KOPT-K1 (cell line): ENCODE data around the gene CDKAL1.
"Not testable (repeated sequence)": the region's sequence is repeated elsewhere in the genome, so short reads cannot be mapped to it uniquely, and the experiment has no call there.

Source experiments
- H3K27ac ChIP-seq: fragments of 200-600 bp; sonication (generic); 2 replicates; pipeline ENCODE4 v1.5.1; 2016; ENCODE audit warnings: antibody characterized with exemption, mild to moderate bottlenecking, low read depth, low read length; ENCODE audit not compliant: poor library complexity, severe bottlenecking
- H3K36me3 ChIP-seq: fragments of 200-600 bp; sonication (generic); 2 replicates; pipeline ENCODE4 v1.5.1; 2017; ENCODE audit warnings: antibody characterized with exemption, mild to moderate bottlenecking, low read length, moderate library complexity; ENCODE audit not compliant: insufficient read depth
- H3K9me3 ChIP-seq: fragments of 200-600 bp; sonication (generic); 2 replicates; pipeline ENCODE4 v1.5.1; 2017; ENCODE audit warnings: antibody characterized with exemption, low read length, mild to moderate bottlenecking; ENCODE audit not compliant: insufficient read depth, poor library complexity, severe bottlenecking

Gene CDKAL1

GRCh38 chr6:20571261-20571660 lies 37.0 kb downstream of the CDKAL1 start:
- H3K9me3 ChIP-seq: no peaks in the 10 kb centered on the region
- no peaks in the 10 kb centered on the region; the same call in 1 of the 2 replicates for H3K36me3 ChIP-seq
- no peak overlapping the region for H3K27ac ChIP-seq

- Histone ChIP-seq H3K9me3 (no peaks in the 10 kb centered on the region), H3K27ac (no peak overlapping the region), H3K36me3 (no peaks in the 10 kb centered on the region; the same call in 1 of the 2 replicates)
These were observed 38.0 kb downstream of the CDKAL1 start for GRCh38 chr6:20572288-20572687.

- Histone ChIP-seq H3K36me3 (peaks cover under 1% of the 10 kb centered on the region; the same call in 1 of the 2 replicates), H3K27ac (peak overlapping the region; percentile 8), H3K9me3 (no peaks in the 10 kb centered on the region)
These were observed 38.7 kb downstream of the CDKAL1 start for GRCh38 chr6:20572940-20573339.

- Histone ChIP-seq H3K9me3 (no peaks in the 10 kb centered on the region), H3K27ac (peak overlapping the region; percentile 76), H3K36me3 (peaks cover 13% of the 10 kb centered on the region)
These were observed 40.1 kb downstream of the CDKAL1 start for GRCh38 chr6:20574355-20574754.

- Histone ChIP-seq H3K9me3 (no peaks in the 10 kb centered on the region), H3K27ac (peak overlapping the region; percentile 76), H3K36me3 (peaks cover 19% of the 10 kb centered on the region)
These were observed 40.9 kb downstream of the CDKAL1 start for GRCh38 chr6:20575125-20575524.

- H3K36me3 ChIP-seq: peaks cover 19% of the 10 kb centered on the region
- no peaks in the 10 kb centered on the region for H3K9me3 ChIP-seq
- H3K27ac ChIP-seq: peak overlapping the region; percentile 76
These were observed 41.6 kb downstream of the CDKAL1 start for GRCh38 chr6:20575704-20576451.

GRCh38 chr6:20577173-20577688 lies 43.0 kb downstream of the CDKAL1 start:
- Histone ChIP-seq H3K27ac (peak overlapping the region; percentile 76), H3K9me3 (no peaks in the 10 kb centered on the region), H3K36me3 (peaks cover 19% of the 10 kb centered on the region)

GRCh38 chr6:20581070-20581469 lies 46.8 kb downstream of the CDKAL1 start:
- Histone ChIP-seq H3K9me3 (no peaks in the 10 kb centered on the region), H3K36me3 (peaks cover 31% of the 10 kb centered on the region), H3K27ac (no peak overlapping the region)

- Histone ChIP-seq H3K27ac (no peak overlapping the region), H3K36me3 (peaks cover 31% of the 10 kb centered on the region)
These were observed 48.6 kb downstream of the CDKAL1 start for GRCh38 chr6:20582586-20583443.

GRCh38 chr6:20583444-20583800 lies 49.2 kb downstream of the CDKAL1 start:
- Histone ChIP-seq H3K9me3 (no peaks in the 10 kb centered on the region), H3K27ac (no peak overlapping the region), H3K36me3 (peaks cover 26% of the 10 kb centered on the region)

More at GRCh38 chr6:20582586-20583443, 48.6 kb downstream of the CDKAL1 start:
- H3K9me3 ChIP-seq: no peaks in the 10 kb centered on the region

- H3K27ac ChIP-seq: peak overlapping the region; percentile 3
- no peaks in the 10 kb centered on the region for H3K9me3 ChIP-seq
These were observed 50.0 kb downstream of the CDKAL1 start for GRCh38 chr6:20584100-20584731.

GRCh38 chr6:20589266-20589665 lies 55.0 kb downstream of the CDKAL1 start:
- H3K9me3 ChIP-seq: peaks cover 13% of the 10 kb centered on the region
- peaks cover 12% of the 10 kb centered on the region; the same call in 1 of the 2 replicates for H3K36me3 ChIP-seq
- H3K27ac ChIP-seq: peak overlapping the region; percentile 52

More at GRCh38 chr6:20584100-20584731, 50.0 kb downstream of the CDKAL1 start:
- H3K36me3 ChIP-seq: peaks cover 19% of the 10 kb centered on the region; the same call in 1 of the 2 replicates

- not testable (repeated sequence) for H3K27ac ChIP-seq, H3K36me3 ChIP-seq
These were observed 56.2 kb downstream of the CDKAL1 start for GRCh38 chr6:20590476-20590875.

GRCh38 chr6:20594299-20594853 lies 60.1 kb downstream of the CDKAL1 start:
- Histone ChIP-seq H3K9me3 (peaks cover 20% of the 10 kb centered on the region), H3K36me3 (peaks cover 14% of the 10 kb centered on the region; the same call in 1 of the 2 replicates)
- not testable (repeated sequence) for H3K27ac ChIP-seq

More at GRCh38 chr6:20590476-20590875, 56.2 kb downstream of the CDKAL1 start:
- H3K9me3 ChIP-seq: peaks cover 20% of the 10 kb centered on the region
